ENCODE measurements around the gene PDZD2. TPM values are rescaled to one million over a fixed set of nuclear protein-coding genes. Genes with fewer than 3 reads are reported as not detected.
A peak's percentile ranks its signal among the peaks of the same experiment; 100 is the strongest.

The PDZD2 gene
- total and polyA plus RNA-seq, 2 experiments from 2014 or later = 8.3 to 16.9 TPM

DNA sequence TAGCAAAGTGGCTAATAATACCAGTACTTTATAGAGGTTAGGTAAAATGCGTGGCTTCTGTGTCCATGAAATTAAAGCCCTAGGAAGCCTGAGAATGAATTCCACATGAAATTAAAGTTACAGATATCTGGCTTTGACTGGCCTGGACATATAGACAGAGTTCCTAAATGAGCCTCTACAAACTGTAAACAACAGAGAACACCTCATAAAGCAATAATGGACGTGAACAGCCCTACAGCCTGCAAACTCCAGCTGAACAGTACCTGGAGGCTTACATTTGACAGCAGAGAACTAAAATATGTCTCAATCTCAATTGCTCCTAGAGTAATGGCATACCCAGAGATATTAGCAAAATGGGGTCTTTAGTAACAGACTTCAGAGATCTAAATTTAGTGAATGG is 506.4 kb downstream of the PDZD2 start:
- Mint-ChIP-seq H3K27me3 (ENCODE audit: insufficient read depth, low read depth, poor library complexity) (peaks cover 2% of the 10 kb centered on the region), H3K4me3 (no peak overlapping the region), H3K36me3 (ENCODE audit: low read depth) (peaks cover 47% of the 10 kb centered on the region), H3K9me3 (peaks cover 12% of the 10 kb centered on the region; the same call in 2 of the 3 replicates), H3K4me1 (no peaks in the 10 kb centered on the region; the same call in 1 of the 3 replicates), H3K27ac (peak overlapping the region; percentile 15; the same call in 1 of the 2 replicates)
- ATAC-seq = no peak
- Histone ChIP-seq H3K4me2 (no peak overlapping the region), H3F3A (replicated peaks; ENCODE audit: low read depth) (no peaks in the 10 kb centered on the region; the same call in 1 of the 2 replicates), H3K79me2 (replicated peaks; ENCODE audit: insufficient read depth) (peaks cover 86% of the 10 kb centered on the region), H3K4me1 (ENCODE audit: insufficient read depth) (no peaks in the 10 kb centered on the region), H4K20me1 (replicated peaks; ENCODE audit: insufficient read depth) (peaks cover 47% of the 10 kb centered on the region), H3K4me3 (no peak overlapping the region), H3K27ac (ENCODE audit: low read depth) (no peak overlapping the region), H3K27me3 (ENCODE audit: insufficient read depth) (no peaks in the 10 kb centered on the region), H2AFZ (no peak overlapping the region), H3K36me3 (ENCODE audit: insufficient read depth) (0 out of 2 replicates have a peak, but pooled peaks cover 4% of the 10 kb centered on the region), H3K9me2 (ENCODE audit: insufficient read depth) (no peaks in the 10 kb centered on the region)
- TF ChIP-seq, protein P1, sequence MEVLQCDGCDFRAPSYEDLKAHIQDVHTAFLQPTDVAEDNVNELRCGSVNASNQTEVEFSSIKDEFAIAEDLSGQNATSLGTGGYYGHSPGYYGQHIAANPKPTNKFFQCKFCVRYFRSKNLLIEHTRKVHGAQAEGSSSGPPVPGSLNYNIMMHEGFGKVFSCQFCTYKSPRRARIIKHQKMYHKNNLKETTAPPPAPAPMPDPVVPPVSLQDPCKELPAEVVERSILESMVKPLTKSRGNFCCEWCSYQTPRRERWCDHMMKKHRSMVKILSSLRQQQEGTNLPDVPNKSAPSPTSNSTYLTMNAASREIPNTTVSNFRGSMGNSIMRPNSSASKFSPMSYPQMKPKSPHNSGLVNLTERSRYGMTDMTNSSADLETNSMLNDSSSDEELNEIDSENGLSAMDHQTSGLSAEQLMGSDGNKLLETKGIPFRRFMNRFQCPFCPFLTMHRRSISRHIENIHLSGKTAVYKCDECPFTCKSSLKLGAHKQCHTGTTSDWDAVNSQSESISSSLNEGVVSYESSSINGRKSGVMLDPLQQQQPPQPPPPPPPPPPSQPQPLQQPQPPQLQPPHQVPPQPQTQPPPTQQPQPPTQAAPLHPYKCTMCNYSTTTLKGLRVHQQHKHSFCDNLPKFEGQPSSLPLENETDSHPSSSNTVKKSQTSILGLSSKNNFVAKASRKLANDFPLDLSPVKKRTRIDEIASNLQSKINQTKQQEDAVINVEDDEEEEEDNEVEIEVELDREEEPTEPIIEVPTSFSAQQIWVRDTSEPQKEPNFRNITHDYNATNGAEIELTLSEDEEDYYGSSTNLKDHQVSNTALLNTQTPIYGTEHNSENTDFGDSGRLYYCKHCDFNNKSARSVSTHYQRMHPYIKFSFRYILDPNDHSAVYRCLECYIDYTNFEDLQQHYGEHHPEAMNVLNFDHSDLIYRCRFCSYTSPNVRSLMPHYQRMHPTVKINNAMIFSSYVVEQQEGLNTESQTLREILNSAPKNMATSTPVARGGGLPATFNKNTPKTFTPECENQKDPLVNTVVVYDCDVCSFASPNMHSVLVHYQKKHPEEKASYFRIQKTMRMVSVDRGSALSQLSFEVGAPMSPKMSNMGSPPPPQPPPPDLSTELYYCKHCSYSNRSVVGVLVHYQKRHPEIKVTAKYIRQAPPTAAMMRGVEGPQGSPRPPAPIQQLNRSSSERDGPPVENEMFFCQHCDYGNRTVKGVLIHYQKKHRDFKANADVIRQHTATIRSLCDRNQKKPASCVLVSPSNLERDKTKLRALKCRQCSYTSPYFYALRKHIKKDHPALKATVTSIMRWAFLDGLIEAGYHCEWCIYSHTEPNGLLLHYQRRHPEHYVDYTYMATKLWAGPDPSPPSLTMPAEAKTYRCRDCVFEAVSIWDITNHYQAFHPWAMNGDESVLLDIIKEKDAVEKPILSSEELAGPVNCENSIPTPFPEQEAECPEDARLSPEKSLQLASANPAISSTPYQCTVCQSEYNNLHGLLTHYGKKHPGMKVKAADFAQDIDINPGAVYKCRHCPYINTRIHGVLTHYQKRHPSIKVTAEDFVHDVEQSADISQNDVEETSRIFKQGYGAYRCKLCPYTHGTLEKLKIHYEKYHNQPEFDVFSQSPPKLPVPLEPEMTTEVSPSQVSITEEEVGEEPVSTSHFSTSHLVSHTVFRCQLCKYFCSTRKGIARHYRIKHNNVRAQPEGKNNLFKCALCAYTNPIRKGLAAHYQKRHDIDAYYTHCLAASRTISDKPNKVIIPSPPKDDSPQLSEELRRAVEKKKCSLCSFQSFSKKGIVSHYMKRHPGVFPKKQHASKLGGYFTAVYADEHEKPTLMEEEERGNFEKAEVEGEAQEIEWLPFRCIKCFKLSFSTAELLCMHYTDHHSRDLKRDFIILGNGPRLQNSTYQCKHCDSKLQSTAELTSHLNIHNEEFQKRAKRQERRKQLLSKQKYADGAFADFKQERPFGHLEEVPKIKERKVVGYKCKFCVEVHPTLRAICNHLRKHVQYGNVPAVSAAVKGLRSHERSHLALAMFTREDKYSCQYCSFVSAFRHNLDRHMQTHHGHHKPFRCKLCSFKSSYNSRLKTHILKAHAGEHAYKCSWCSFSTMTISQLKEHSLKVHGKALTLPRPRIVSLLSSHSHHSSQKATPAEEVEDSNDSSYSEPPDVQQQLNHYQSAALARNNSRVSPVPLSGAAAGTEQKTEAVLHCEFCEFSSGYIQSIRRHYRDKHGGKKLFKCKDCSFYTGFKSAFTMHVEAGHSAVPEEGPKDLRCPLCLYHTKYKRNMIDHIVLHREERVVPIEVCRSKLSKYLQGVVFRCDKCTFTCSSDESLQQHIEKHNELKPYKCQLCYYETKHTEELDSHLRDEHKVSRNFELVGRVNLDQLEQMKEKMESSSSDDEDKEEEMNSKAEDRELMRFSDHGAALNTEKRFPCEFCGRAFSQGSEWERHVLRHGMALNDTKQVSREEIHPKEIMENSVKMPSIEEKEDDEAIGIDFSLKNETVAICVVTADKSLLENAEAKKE (CRISPR knock-in tag; IDR thresholded peaks at IDR 0.05) = no peak
- TF ChIP-seq, protein P2, sequence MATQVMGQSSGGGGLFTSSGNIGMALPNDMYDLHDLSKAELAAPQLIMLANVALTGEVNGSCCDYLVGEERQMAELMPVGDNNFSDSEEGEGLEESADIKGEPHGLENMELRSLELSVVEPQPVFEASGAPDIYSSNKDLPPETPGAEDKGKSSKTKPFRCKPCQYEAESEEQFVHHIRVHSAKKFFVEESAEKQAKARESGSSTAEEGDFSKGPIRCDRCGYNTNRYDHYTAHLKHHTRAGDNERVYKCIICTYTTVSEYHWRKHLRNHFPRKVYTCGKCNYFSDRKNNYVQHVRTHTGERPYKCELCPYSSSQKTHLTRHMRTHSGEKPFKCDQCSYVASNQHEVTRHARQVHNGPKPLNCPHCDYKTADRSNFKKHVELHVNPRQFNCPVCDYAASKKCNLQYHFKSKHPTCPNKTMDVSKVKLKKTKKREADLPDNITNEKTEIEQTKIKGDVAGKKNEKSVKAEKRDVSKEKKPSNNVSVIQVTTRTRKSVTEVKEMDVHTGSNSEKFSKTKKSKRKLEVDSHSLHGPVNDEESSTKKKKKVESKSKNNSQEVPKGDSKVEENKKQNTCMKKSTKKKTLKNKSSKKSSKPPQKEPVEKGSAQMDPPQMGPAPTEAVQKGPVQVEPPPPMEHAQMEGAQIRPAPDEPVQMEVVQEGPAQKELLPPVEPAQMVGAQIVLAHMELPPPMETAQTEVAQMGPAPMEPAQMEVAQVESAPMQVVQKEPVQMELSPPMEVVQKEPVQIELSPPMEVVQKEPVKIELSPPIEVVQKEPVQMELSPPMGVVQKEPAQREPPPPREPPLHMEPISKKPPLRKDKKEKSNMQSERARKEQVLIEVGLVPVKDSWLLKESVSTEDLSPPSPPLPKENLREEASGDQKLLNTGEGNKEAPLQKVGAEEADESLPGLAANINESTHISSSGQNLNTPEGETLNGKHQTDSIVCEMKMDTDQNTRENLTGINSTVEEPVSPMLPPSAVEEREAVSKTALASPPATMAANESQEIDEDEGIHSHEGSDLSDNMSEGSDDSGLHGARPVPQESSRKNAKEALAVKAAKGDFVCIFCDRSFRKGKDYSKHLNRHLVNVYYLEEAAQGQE (IDR thresholded peaks at IDR 0.05; ENCODE audit: unreplicated experiment) = no peak
- TF ChIP-seq CREB1 (CRISPR knock-in tag; IDR thresholded peaks at IDR 0.05; ENCODE audit: low read depth) (no peak), EZH2 (IDR thresholded peaks at IDR 0.05; ENCODE audit: low read depth, unreplicated experiment) (no peak), POLR2AphosphoS5 (IDR thresholded peaks at IDR 0.05; ENCODE audit: low read depth) (no peak), STAT1 (IDR thresholded peaks at IDR 0.05; ENCODE audit: unreplicated experiment) (no peak)
- no peak for DNase-seq (ENCODE audit: low spot score)

Measured in GM23338 (cell line).